ENCODE data around the gene MFNG.

GRCh38 chr22:37496651-37497050, 10.5 kb upstream of the MFNG start:
- TF ChIP-seq CTCF (IDR thresholded peaks at IDR 0.05 in 2 of 3, conservative IDR thresholded peaks at IDR 0.05 in 1 of 3; ENCODE audit: borderline replicate concordance in 1 of 3, insufficient read depth in 1 of 3, low read depth in 2 of 3, low read length in 2 of 3) = no peak
- TF ChIP-seq YY1 (IDR thresholded peaks at IDR 0.05; ENCODE audit: extremely low read depth, insufficient replicate concordance, low read depth, low read length) = no peak
- no peak for TF ChIP-seq ZFX (IDR thresholded peaks at IDR 0.05)
- TF ChIP-seq, protein P1, sequence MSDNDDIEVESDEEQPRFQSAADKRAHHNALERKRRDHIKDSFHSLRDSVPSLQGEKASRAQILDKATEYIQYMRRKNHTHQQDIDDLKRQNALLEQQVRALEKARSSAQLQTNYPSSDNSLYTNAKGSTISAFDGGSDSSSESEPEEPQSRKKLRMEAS (IDR thresholded peaks at IDR 0.05) = no peak
- TF ChIP-seq SRF (IDR thresholded peaks at IDR 0.05; ENCODE audit: low read depth) = no peak
- TF ChIP-seq POLR2A (IDR thresholded peaks at IDR 0.05; ENCODE audit: borderline replicate concordance, extremely low read depth, insufficient read depth, insufficient read length) = no peak
- no peak for TF ChIP-seq CEBPB (IDR thresholded peaks at IDR 0.05; ENCODE audit: low read depth)
- TF ChIP-seq POLR2AphosphoS5 (IDR thresholded peaks at IDR 0.05; ENCODE audit: low read depth, low read length) = no peak
- no peak for TF ChIP-seq EGR1 (IDR thresholded peaks at IDR 0.05; ENCODE audit: low read depth)
- TF ChIP-seq EZH2 (IDR thresholded peaks at IDR 0.05) = no peak
- TF ChIP-seq EZH2phosphoT487 (IDR thresholded peaks at IDR 0.05; ENCODE audit: borderline replicate concordance) = no peak
- TF ChIP-seq SIN3A (IDR thresholded peaks at IDR 0.05; ENCODE audit: low read depth) = no peak

Data from HCT116 (cell line).